Subcutaneous abdominal adipose tissue (tissue), 5 donors: ENCODE results near the gene SEC14L1.

Experiments
- H3K27ac ChIP-seq: one replicate; pipeline ENCODE4 v1.7.0; 2013; ENCODE audit warnings: low read depth, mild to moderate bottlenecking, inconsistent platforms, low read length, moderate library complexity
- H3K27me3 ChIP-seq, 5 donors: one replicate each; pipeline ENCODE4 v1.7.0; 2013; ENCODE audit warnings: low read length in 5 of 5, inconsistent platforms in 1 of 5; ENCODE audit not compliant: control insufficient read depth in 5 of 5, insufficient read depth in 4 of 5
- H3K36me3 ChIP-seq, 5 donors: one replicate each; pipeline ENCODE4 v1.7.0; 2013; ENCODE audit warnings: low read length in 5 of 5; ENCODE audit not compliant: control insufficient read depth in 5 of 5, insufficient read depth in 5 of 5
- H3K4me1 ChIP-seq, 5 donors: one replicate each; pipeline ENCODE4 v1.7.0; 2013; ENCODE audit warnings: low read length in 5 of 5, mild to moderate bottlenecking in 3 of 5, moderate library complexity in 1 of 5; ENCODE audit not compliant: control insufficient read depth in 5 of 5, insufficient read depth in 5 of 5
- H3K4me3 ChIP-seq, 5 donors: one replicate each; pipeline ENCODE4 v1.7.0; 2013; ENCODE audit warnings: low read length in 5 of 5, low read depth in 1 of 5
- H3K9ac ChIP-seq, 5 donors: one replicate each; pipeline ENCODE4 v1.7.0; 2013; ENCODE audit warnings: low read length in 5 of 5, mild to moderate bottlenecking in 4 of 5, moderate library complexity in 3 of 5
- H3K9me3 ChIP-seq, 5 donors: one replicate each; pipeline ENCODE4 v1.7.0; 2013; ENCODE audit warnings: low read length in 5 of 5; ENCODE audit not compliant: control insufficient read depth in 5 of 5
- donor health status: healthy.
- donor health status: healthy.
- donor health status: healthy.
- donor health status: healthy.
- donor health status: healthy.

The SEC14L1 gene

GRCh38 chr17:77235370-77235941 lies 94.7 kb downstream of the SEC14L1 start:
- Histone ChIP-seq H3K27me3 (no peaks in the 10 kb centered on the region), H3K4me3 (peak overlapping the region; percentile 50 to 65 (median 56)), H3K9ac (peak overlapping the region in 4 of 5 donors; percentile 39 to 64 (median 49)), H3K4me1 (peaks cover 0 to 37% (median 15%) of the 10 kb centered on the region in 5 donors), H3K36me3 (no peaks in the 10 kb centered on the region), H3K9me3 (peaks cover 0 to 4% (median 2%) of the 10 kb centered on the region in 5 donors), H3K27ac (peak overlapping the region; percentile 14)

GRCh38 chr17:77237232-77238008 lies 96.7 kb downstream of the SEC14L1 start:
- Histone ChIP-seq H3K9me3 (peaks cover 0 to 4% (median 2%) of the 10 kb centered on the region in 5 donors), H3K9ac (no peak overlapping the region), H3K4me3 (no peak overlapping the region), H3K27me3 (peaks cover 0 to 4% (median 0%) of the 10 kb centered on the region in 5 donors), H3K4me1 (peaks cover 0 to 40% (median 15%) of the 10 kb centered on the region in 5 donors), H3K27ac (no peak overlapping the region), H3K36me3 (no peaks in the 10 kb centered on the region)

- Histone ChIP-seq H3K27me3 (peaks cover 0 to 6% (median 0%) of the 10 kb centered on the region in 5 donors), H3K4me1 (peaks cover 0 to 13% (median 1%) of the 10 kb centered on the region in 5 donors), H3K9ac (no peak overlapping the region), H3K4me3 (no peak overlapping the region), H3K36me3 (no peaks in the 10 kb centered on the region), H3K27ac (no peak overlapping the region), H3K9me3 (no peaks in the 10 kb centered on the region)
Measured at GRCh38 chr17:77240976-77241375, 100.2 kb downstream of the SEC14L1 start.

GRCh38 chr17:77242118-77242851 lies 101.5 kb downstream of the SEC14L1 start:
- Histone ChIP-seq H3K9me3 (no peaks in the 10 kb centered on the region), H3K4me3 (no peak overlapping the region), H3K4me1 (peaks cover 0 to 19% (median 9%) of the 10 kb centered on the region in 5 donors), H3K27me3 (peaks cover 0 to 6% (median 0%) of the 10 kb centered on the region in 5 donors), H3K27ac (no peak overlapping the region), H3K9ac (no peak overlapping the region), H3K36me3 (no peaks in the 10 kb centered on the region)

GRCh38 chr17:77245162-77245926 lies 104.6 kb downstream of the SEC14L1 start:
- Histone ChIP-seq H3K4me3 (no peak overlapping the region), H3K4me1 (peaks cover 0 to 15% (median 12%) of the 10 kb centered on the region in 5 donors), H3K27ac (no peak overlapping the region), H3K9ac (no peak overlapping the region), H3K36me3 (no peaks in the 10 kb centered on the region), H3K9me3 (no peaks in the 10 kb centered on the region), H3K27me3 (peaks cover 4 to 12% (median 7%) of the 10 kb centered on the region in 5 donors)

GRCh38 chr17:77246110-77247047 lies 105.6 kb downstream of the SEC14L1 start:
- H3K4me3 ChIP-seq = peak overlapping the region in 4 of 5 donors; percentile 54 to 63 (median 58)
- H3K4me1 ChIP-seq = peaks cover 0 to 15% (median 12%) of the 10 kb centered on the region in 5 donors
- no peak overlapping the region for H3K27ac ChIP-seq
- peaks cover 4 to 12% (median 7%) of the 10 kb centered on the region in 5 donors for H3K27me3 ChIP-seq
- no peaks in the 10 kb centered on the region for H3K9me3 ChIP-seq
- peak overlapping the region in 3 of 5 donors; percentile 1 to 72 (median 19) for H3K9ac ChIP-seq
- no peaks in the 10 kb centered on the region for H3K36me3 ChIP-seq

GRCh38 chr17:77247048-77247541 lies 106.3 kb downstream of the SEC14L1 start:
- H3K27ac ChIP-seq = no peak overlapping the region
- H3K27me3 ChIP-seq = peaks cover 4 to 12% (median 7%) of the 10 kb centered on the region in 5 donors
- H3K4me3 ChIP-seq = peak overlapping the region in 4 of 5 donors; percentile 54 to 63 (median 58)

GRCh38 chr17:77247609-77248008 lies 106.8 kb downstream of the SEC14L1 start:
- H3K36me3 ChIP-seq = no peaks in the 10 kb centered on the region
- H3K27ac ChIP-seq = no peak overlapping the region
- peak overlapping the region in 2 of 5 donors; percentile 30 to 72 for H3K9ac ChIP-seq
- H3K27me3 ChIP-seq = peaks cover 0 to 12% (median 7%) of the 10 kb centered on the region in 5 donors
- peaks cover 0 to 12% (median 10%) of the 10 kb centered on the region in 5 donors for H3K4me1 ChIP-seq
- H3K4me3 ChIP-seq = peak overlapping the region in 1 of 5 donors; percentile 63
- no peaks in the 10 kb centered on the region for H3K9me3 ChIP-seq

More at GRCh38 chr17:77247048-77247541, 106.3 kb downstream of the SEC14L1 start:
- Histone ChIP-seq H3K9ac (peak overlapping the region in 3 of 5 donors; percentile 19 to 72 (median 30)), H3K36me3 (no peaks in the 10 kb centered on the region), H3K9me3 (no peaks in the 10 kb centered on the region), H3K4me1 (peaks cover 0 to 14% (median 12%) of the 10 kb centered on the region in 5 donors)
